GM12873 (cell line): ENCODE results near the gene IGHMBP2.

ENCODE experiments used
- CTCF ChIP-seq: IDR thresholded peaks from 2 replicates; pipeline ENCODE4 v1.5.1; 2012; ENCODE audit warnings: low read depth, mild to moderate bottlenecking, moderate library complexity, low read length, control low read depth; ENCODE audit not compliant: insufficient read depth; ENCODE audit errors: missing control alignments

The IGHMBP2 gene

GRCh38 chr11:68962527-68963250, 59.0 kb downstream of the IGHMBP2 start:
- TF ChIP-seq CTCF, result no peak

GRCh38 chr11:68963779-68964178, 60.1 kb downstream of the IGHMBP2 start:
- TF ChIP-seq CTCF, result no peak

GRCh38 chr11:68965901-68966853, 62.5 kb downstream of the IGHMBP2 start:
- TF ChIP-seq CTCF, result no peak

- TF ChIP-seq CTCF, result no peak
Measured at GRCh38 chr11:68966894-68967780, 63.4 kb downstream of the IGHMBP2 start.

- no peak for TF ChIP-seq CTCF
Measured at GRCh38 chr11:68968306-68969250, 64.9 kb downstream of the IGHMBP2 start.

GRCh38 chr11:68969386-68969785, 65.7 kb downstream of the IGHMBP2 start:
- no peak for TF ChIP-seq CTCF
